SH-SY5Y (cell line): ENCODE data around the gene TGM1.

Experiments used
- GATA2 ChIP-seq: IDR thresholded peaks from 2 replicates; pipeline ENCODE4 v1.6.1; 2011; ENCODE audit warnings: mild to moderate bottlenecking, low read depth, low read length
- GATA3 ChIP-seq: IDR thresholded peaks from 2 replicates; pipeline ENCODE4 v1.6.1; 2011; ENCODE audit warnings: low read depth, mild to moderate bottlenecking, low read length, moderate library complexity

DNA sequence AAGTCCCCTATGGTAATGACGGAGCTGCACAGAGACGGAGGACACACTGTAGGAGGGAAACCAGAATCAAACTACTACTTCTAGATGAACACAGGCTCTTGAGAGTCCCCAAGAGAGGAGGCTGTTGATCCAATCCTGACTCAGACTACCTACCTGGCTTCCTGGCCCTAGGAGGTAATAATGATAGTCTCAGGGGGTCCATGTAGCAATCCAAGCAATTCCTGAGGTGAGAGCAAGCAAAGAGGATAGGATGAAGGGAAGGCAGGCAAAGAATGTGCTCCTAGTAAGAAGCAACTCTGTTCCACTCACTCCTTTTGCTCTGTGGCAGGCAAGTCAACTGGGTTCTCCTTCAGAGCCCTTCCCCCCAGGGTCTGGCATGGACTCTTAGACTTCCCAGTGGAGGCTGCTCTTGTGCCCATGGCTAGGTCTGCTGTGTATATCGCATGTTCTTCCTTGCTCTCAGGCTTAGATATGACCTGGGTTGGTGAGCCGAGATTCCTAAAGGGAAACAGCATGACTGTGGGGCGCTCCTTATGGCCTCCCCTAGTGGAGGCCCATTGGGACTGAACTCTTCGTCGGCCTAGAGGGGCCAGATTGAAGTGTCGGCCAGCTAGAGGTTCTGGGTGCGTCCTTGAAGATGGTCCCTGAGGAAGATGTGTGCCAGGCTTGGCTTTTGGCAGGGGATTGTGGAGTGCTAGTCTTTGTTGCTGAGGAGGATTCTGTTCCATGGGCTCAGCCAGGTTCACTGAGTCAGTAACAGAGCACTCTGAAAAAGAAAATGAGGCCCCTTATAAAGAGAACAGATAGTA is 22.7 kb downstream of the TGM1 start:
- TF ChIP-seq GATA3 = no peak
- no peak for TF ChIP-seq GATA2
